Right lobe of liver (tissue), 4 donors: ENCODE results near the gene ACTN4.

Source experiments
- POLR2A ChIP-seq: fragments of 450-650 bp; IDR thresholded peaks from one replicate; pipeline ENCODE4 v1.6.1; 2017; ENCODE audit warnings: antibody characterized with exemption, mild to moderate bottlenecking
- TF ChIP-seq, protein P1 (sequence below), 4 donors: fragments of 200-600 bp in 3 of 4; fragments of 450-650 bp in 1 of 4; IDR thresholded peaks; one replicate each; pipeline versions ENCODE4 v1.5.1 to v1.8.0; 2016 to 2022; ENCODE audit warnings: antibody characterized with exemption in 4 of 4, mild to moderate bottlenecking in 2 of 4
- donor health status: DM: no; HTN: no; CAD: no.
- donor health status: DM: no; HTN: no; CAD: no.
- donor health status: DM: no; HTN: yes; CAD: no.

GRCh38 chr19:38736036-38736412, 88.6 kb downstream of the ACTN4 start:
- TF ChIP-seq, protein P1, sequence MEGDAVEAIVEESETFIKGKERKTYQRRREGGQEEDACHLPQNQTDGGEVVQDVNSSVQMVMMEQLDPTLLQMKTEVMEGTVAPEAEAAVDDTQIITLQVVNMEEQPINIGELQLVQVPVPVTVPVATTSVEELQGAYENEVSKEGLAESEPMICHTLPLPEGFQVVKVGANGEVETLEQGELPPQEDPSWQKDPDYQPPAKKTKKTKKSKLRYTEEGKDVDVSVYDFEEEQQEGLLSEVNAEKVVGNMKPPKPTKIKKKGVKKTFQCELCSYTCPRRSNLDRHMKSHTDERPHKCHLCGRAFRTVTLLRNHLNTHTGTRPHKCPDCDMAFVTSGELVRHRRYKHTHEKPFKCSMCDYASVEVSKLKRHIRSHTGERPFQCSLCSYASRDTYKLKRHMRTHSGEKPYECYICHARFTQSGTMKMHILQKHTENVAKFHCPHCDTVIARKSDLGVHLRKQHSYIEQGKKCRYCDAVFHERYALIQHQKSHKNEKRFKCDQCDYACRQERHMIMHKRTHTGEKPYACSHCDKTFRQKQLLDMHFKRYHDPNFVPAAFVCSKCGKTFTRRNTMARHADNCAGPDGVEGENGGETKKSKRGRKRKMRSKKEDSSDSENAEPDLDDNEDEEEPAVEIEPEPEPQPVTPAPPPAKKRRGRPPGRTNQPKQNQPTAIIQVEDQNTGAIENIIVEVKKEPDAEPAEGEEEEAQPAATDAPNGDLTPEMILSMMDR (IDR thresholded peaks at IDR 0.05) = no peak
- TF ChIP-seq POLR2A = peak; percentile 55
